ENCODE measurements around the gene CYTH4.

The CYTH4 gene

GRCh38 chr22:37353839-37354238, 71.5 kb downstream of the CYTH4 start:
- no peak for DNase-seq

DNA sequence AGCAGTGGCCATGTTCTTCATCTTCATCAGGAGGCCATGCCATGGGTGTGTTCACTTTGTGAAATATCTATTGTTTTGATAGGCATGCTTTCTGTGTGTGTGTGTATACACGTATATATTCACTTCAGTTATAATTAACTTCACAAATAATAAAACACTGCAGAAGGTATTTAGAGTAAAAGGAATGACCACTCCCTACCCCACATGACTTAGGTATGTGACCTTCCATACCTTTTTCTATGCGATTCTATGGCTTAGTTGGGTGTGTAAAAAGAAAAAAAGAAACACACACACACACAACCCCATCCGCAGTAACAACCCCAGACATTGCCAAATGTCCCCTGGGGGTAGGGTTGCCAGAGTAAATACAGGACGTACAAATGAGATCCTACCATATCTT, 72.0 kb downstream of the CYTH4 start:
- DNase-seq, result no peak

- no peak for DNase-seq
Observed at GRCh38 chr22:37354670-37355069, 72.4 kb downstream of the CYTH4 start.

GRCh38 chr22:37355174-37355573, 72.9 kb downstream of the CYTH4 start:
- no peak for DNase-seq

- DNase-seq, result no peak
Observed at GRCh38 chr22:37356922-37357321, 74.6 kb downstream of the CYTH4 start.

DNA sequence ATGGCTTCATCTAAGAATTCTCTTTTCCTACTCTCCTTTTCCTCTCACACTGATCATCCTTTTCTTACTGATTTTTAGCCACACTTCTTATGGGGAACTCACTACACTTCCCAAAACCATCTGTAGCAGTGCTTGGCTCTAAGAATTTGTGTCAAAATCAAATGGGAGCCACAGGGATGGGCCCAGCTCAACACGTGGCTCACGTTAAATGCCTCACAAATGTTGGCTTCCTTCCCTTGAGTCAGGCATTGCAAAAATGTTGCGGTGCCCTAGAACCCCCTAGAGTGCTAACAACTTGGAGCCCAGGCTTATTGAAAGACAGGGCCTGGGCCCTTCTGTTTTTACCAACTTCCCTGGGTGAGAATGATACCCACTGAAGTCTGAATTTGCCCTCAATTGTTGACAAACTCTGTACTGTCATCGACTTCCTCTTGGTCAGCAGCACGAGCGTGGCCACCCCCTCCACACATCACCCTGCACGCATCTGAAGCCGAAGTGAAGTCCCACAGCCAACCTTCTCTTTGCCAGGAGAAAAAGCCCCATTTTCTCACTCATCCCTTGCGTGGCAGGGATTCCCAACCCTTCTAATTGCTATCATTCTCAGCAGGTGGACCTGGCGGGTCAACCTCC, 75.3 kb downstream of the CYTH4 start:
- no peak for DNase-seq

- no peak for DNase-seq
Observed at GRCh38 chr22:37358386-37358785, 76.1 kb downstream of the CYTH4 start.

DNA sequence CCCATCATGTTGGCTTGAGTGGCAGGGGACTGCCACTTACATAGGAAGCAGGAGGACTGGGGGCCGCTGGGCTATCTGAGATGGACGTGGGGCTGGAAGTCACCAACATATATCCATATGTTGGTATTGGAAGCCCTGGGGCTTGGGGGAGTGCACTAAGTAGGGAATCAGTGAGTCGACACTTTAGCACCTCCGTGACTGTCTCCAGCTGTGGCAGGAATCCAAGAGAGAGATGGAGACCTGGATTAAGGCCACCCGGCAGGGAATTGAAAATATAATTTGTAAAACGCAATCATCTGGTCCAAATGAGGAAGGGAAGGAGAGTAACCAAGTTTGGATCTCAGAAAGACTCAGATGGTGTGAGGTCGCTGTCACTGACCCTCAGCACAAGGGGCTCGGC, 76.6 kb downstream of the CYTH4 start:
- no peak for DNase-seq

GRCh38 chr22:37362621-37363020, 80.3 kb downstream of the CYTH4 start:
- no peak for DNase-seq

DNA sequence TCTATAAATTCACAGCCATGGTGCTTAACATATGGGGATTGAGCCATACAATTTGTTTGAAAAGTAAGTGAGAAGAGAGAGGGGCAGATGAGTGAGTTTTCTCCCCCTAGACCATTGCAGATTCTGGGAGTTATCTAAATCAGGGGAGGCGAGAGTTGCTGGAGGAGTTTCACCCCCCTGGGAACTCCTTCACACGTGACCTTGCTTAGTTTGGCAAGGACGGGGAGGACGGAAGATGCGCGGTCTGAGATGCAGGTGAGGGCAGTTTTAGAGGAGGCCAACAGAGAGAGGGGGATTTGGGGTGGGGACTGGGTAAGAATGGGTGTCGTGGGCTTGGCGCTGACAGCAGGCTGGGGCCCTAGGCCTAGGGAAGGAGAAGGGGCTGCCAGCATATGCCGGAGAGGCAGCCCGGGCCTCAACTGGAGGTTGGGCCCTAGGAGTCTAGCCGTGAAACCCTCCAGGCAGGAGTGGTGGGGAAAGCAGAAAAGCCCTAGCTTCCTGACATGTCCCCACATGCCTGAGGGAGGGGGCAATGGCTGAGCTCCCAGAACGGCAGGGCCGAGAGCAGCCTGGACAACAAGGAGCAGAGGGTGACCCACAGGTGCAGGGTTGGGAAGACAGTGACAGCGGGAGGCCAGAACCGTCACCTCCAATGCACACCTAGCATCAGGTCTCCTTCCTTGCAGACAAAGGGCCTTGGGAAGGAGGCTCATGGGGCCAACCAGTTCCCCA, 81.1 kb downstream of the CYTH4 start:
- no peak for DNase-seq

Measured in NCI-H510A treated with DMSO at 0.1 percent for 48 hours (cell line).